Neural cell (in vitro differentiated cells): ENCODE results near the gene DOCK9. TPM values are rescaled to one million over a fixed set of nuclear protein-coding genes. Genes with fewer than 3 reads are reported as not detected.

Source experiments
- H2AFZ ChIP-seq: fragments of 200-600, 300-800 bp; sonication (generic), shearing (Covaris generic); 2 replicates; pipeline ENCODE4 v1.6.0; 2014; ENCODE audit warnings: low read depth, mild to moderate bottlenecking, antibody characterized with exemption, low read length, moderate library complexity
- H3F3A ChIP-seq: fragments of 200-600 bp; shearing (Covaris generic); 2 replicates; pipeline ENCODE4 v1.6.1; 2016; ENCODE audit warnings: mild to moderate bottlenecking, moderate library complexity, mixed read lengths, antibody characterized with exemption, low read length; ENCODE audit not compliant: insufficient read depth, poor library complexity, severe bottlenecking
- H3K27ac ChIP-seq: fragments of 200-600, 300-800 bp; sonication (generic), shearing (Covaris generic); 2 replicates; pipeline ENCODE4 v1.5.1; 2014; ENCODE audit warnings: mild to moderate bottlenecking, low read length, moderate library complexity
- H3K27me3 ChIP-seq: fragments of 300-800, 200-600 bp; sonication (generic), shearing (Covaris generic); 2 replicates; pipeline ENCODE4 v1.6.0; 2014; ENCODE audit warnings: mild to moderate bottlenecking, low read depth, low read length, moderate library complexity; ENCODE audit not compliant: insufficient read depth
- H3K36me3 ChIP-seq: fragments of 300-800, 200-600 bp; sonication (generic), shearing (Covaris generic); 2 replicates; pipeline ENCODE4 v1.5.1; 2014; ENCODE audit warnings: mild to moderate bottlenecking, antibody characterized with exemption, low read length, moderate library complexity; ENCODE audit not compliant: insufficient read depth
- H3K4me2 ChIP-seq: fragments of 300-800, 200-600 bp; sonication (generic), shearing (Covaris generic); 2 replicates; pipeline ENCODE4 v1.6.0; 2014; ENCODE audit warnings: mild to moderate bottlenecking, low read length
- H3K4me3 ChIP-seq: fragments of 300-800, 200-600 bp; sonication (generic), shearing (Covaris generic); 2 replicates; pipeline ENCODE4 v1.5.1; 2014; ENCODE audit warnings: mild to moderate bottlenecking, low read length, moderate library complexity
- H3K79me2 ChIP-seq: fragments of 200-600 bp; shearing (Covaris generic); replicated peaks from 2 replicates; pipeline ENCODE4 v1.6.0; 2014; ENCODE audit warnings: mild to moderate bottlenecking, low read length, moderate library complexity; ENCODE audit not compliant: insufficient read depth
- H3K9ac ChIP-seq: fragments of 300-800, 200-600 bp; sonication (generic), shearing (Covaris generic); 2 replicates; pipeline ENCODE4 v1.6.1; 2016; ENCODE audit warnings: mild to moderate bottlenecking, low read length, mixed read lengths
- H3K9me2 ChIP-seq: fragments of 200-600 bp; shearing (Covaris generic); 2 replicates; pipeline ENCODE4 v1.6.1; 2016; ENCODE audit warnings: mild to moderate bottlenecking, low read length, mixed read lengths; ENCODE audit not compliant: insufficient read depth
- H3K9me3 ChIP-seq: fragments of 200-600, 300-800 bp; sonication (generic), shearing (Covaris generic); 2 replicates; pipeline ENCODE4 v1.6.1; 2016; ENCODE audit warnings: mild to moderate bottlenecking, mixed run types, low read length, moderate library complexity, mixed read lengths
- H4K20me1 ChIP-seq: fragments of 200-600 bp; shearing (Covaris generic); 2 replicates; pipeline ENCODE4 v1.6.1; 2016; ENCODE audit warnings: mild to moderate bottlenecking, mixed run types; ENCODE audit not compliant: insufficient read depth
- EP300 ChIP-seq: fragments of 450-650 bp; conservative IDR thresholded peaks from 2 replicates; pipeline ENCODE4 v1.6.1; 2014; ENCODE audit warnings: antibody characterized with exemption, mild to moderate bottlenecking, moderate library complexity; ENCODE audit not compliant: poor library complexity, severe bottlenecking
- EZH2 ChIP-seq: fragments of 200-600, 300-800 bp; shearing (Covaris generic), sonication (generic); IDR thresholded peaks from 2 replicates; pipeline ENCODE4 v1.6.1; 2014; ENCODE audit warnings: antibody characterized with exemption, low read length, borderline replicate concordance, mild to moderate bottlenecking; ENCODE audit not compliant: insufficient read depth, poor library complexity, severe bottlenecking
- MXI1 ChIP-seq: fragments of 450-650 bp; conservative IDR thresholded peaks from 2 replicates; pipeline ENCODE4 v1.6.1; 2014; ENCODE audit warnings: antibody characterized with exemption, mild to moderate bottlenecking; ENCODE audit not compliant: poor library complexity, severe bottlenecking
- POLR2AphosphoS5 ChIP-seq: IDR thresholded peaks from 2 replicates; pipeline ENCODE4 v1.6.1; 2012
- RAD21 ChIP-seq: fragments of 450-650 bp; conservative IDR thresholded peaks from 2 replicates; pipeline ENCODE4 v1.6.1; 2014; ENCODE audit warnings: antibody characterized with exemption, mild to moderate bottlenecking, moderate library complexity
- SMC3 ChIP-seq: fragments of 450-650 bp; conservative IDR thresholded peaks from 2 replicates; pipeline ENCODE4 v1.6.1; 2014; ENCODE audit warnings: antibody characterized with exemption, mild to moderate bottlenecking, moderate library complexity; ENCODE audit not compliant: poor library complexity
- polyA plus RNA-seq: library from polyadenylated mRNA; depleted of rRNA; stranded (reverse); fragments of >200 nt; gene quantifications from 2 replicates; pipeline ENCODE4 v1.2.3, GENCODE V29; 2014
- TF ChIP-seq, protein P1 (sequence below): IDR thresholded peaks from 2 replicates; pipeline ENCODE4 v1.6.1; 2012; ENCODE audit warnings: borderline replicate concordance
- TF ChIP-seq, protein P2 (sequence below): fragments of 450-650 bp; IDR thresholded peaks from 2 replicates; pipeline ENCODE4 v1.5.1; 2014; ENCODE audit warnings: antibody characterized with exemption, mild to moderate bottlenecking, moderate library complexity; ENCODE audit not compliant: poor library complexity, severe bottlenecking

Gene DOCK9
- polyA plus RNA-seq, 1 donor from 2014 or later: 11.4 TPM

GRCh38 chr13:98792321-98792720 is 185.5 kb downstream of the DOCK9 start:
- no peaks in the 10 kb centered on the region for H3K27me3 ChIP-seq
- no peaks in the 10 kb centered on the region for H3K9me2 ChIP-seq
- no peaks in the 10 kb centered on the region for H4K20me1 ChIP-seq
- TF ChIP-seq EP300: no peak
- no peak for TF ChIP-seq SMC3
- no peak for TF ChIP-seq MXI1
- no peak for TF ChIP-seq EZH2
- TF ChIP-seq, protein P1, sequence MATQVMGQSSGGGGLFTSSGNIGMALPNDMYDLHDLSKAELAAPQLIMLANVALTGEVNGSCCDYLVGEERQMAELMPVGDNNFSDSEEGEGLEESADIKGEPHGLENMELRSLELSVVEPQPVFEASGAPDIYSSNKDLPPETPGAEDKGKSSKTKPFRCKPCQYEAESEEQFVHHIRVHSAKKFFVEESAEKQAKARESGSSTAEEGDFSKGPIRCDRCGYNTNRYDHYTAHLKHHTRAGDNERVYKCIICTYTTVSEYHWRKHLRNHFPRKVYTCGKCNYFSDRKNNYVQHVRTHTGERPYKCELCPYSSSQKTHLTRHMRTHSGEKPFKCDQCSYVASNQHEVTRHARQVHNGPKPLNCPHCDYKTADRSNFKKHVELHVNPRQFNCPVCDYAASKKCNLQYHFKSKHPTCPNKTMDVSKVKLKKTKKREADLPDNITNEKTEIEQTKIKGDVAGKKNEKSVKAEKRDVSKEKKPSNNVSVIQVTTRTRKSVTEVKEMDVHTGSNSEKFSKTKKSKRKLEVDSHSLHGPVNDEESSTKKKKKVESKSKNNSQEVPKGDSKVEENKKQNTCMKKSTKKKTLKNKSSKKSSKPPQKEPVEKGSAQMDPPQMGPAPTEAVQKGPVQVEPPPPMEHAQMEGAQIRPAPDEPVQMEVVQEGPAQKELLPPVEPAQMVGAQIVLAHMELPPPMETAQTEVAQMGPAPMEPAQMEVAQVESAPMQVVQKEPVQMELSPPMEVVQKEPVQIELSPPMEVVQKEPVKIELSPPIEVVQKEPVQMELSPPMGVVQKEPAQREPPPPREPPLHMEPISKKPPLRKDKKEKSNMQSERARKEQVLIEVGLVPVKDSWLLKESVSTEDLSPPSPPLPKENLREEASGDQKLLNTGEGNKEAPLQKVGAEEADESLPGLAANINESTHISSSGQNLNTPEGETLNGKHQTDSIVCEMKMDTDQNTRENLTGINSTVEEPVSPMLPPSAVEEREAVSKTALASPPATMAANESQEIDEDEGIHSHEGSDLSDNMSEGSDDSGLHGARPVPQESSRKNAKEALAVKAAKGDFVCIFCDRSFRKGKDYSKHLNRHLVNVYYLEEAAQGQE: no peak
- H3K36me3 ChIP-seq: no peaks in the 10 kb centered on the region
- no peak overlapping the region for H3K4me2 ChIP-seq
- H3K9ac ChIP-seq: no peak overlapping the region
- H2AFZ ChIP-seq: no peak overlapping the region
- H3K27ac ChIP-seq: no peak overlapping the region
- no peaks in the 10 kb centered on the region for H3F3A ChIP-seq
- no peak overlapping the region for H3K4me3 ChIP-seq
- H3K79me2 ChIP-seq: no peaks in the 10 kb centered on the region
- H3K9me3 ChIP-seq: no peaks in the 10 kb centered on the region

- no peak overlapping the region for H3K27ac ChIP-seq
- H3F3A ChIP-seq: no peaks in the 10 kb centered on the region
- H3K4me3 ChIP-seq: no peak overlapping the region
- H3K27me3 ChIP-seq: no peaks in the 10 kb centered on the region
- no peaks in the 10 kb centered on the region for H3K9me3 ChIP-seq
- H2AFZ ChIP-seq: no peak overlapping the region
- H3K9ac ChIP-seq: no peak overlapping the region
- no peaks in the 10 kb centered on the region for H3K79me2 ChIP-seq
- H3K9me2 ChIP-seq: no peaks in the 10 kb centered on the region
- no peak overlapping the region for H3K4me2 ChIP-seq
- no peaks in the 10 kb centered on the region for H3K36me3 ChIP-seq
- TF ChIP-seq MXI1 (no peak), POLR2AphosphoS5 (no peak)
- no peaks in the 10 kb centered on the region for H4K20me1 ChIP-seq
These were observed 186.3 kb downstream of the DOCK9 start for GRCh38 chr13:98791611-98792010.

DNA sequence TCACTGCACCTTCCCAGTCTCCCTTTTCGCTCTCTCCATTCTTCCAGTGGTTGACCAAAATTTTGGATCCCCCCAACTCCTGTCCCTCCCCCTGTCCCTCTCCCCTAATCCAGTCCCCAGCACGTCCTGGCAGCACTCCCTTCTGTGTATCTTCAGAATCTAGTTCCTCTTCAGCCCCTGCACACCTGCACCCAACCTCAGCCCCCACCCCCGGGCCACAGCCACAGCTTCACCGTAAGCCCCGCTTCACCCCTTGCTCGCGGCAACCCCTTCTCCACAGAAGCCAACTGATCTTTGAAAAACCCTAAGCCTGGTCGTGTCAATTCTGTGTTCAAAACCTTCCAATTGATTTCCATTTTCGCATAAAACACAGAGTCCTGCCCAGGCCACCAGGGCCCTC is 189.9 kb downstream of the DOCK9 start:
- Histone ChIP-seq H3K9me3 (no peaks in the 10 kb centered on the region), H3K36me3 (no peaks in the 10 kb centered on the region), H3K4me3 (no peak overlapping the region), H3K27me3 (no peaks in the 10 kb centered on the region), H3K9ac (no peak overlapping the region), H3F3A (no peaks in the 10 kb centered on the region), H4K20me1 (no peaks in the 10 kb centered on the region), H3K27ac (no peak overlapping the region), H3K4me2 (no peak overlapping the region), H3K9me2 (no peaks in the 10 kb centered on the region), H3K79me2 (no peaks in the 10 kb centered on the region), H2AFZ (no peak overlapping the region)
- no peak for TF ChIP-seq RAD21
- no peak for TF ChIP-seq EP300
- no peak for TF ChIP-seq POLR2AphosphoS5
- TF ChIP-seq, protein P2, sequence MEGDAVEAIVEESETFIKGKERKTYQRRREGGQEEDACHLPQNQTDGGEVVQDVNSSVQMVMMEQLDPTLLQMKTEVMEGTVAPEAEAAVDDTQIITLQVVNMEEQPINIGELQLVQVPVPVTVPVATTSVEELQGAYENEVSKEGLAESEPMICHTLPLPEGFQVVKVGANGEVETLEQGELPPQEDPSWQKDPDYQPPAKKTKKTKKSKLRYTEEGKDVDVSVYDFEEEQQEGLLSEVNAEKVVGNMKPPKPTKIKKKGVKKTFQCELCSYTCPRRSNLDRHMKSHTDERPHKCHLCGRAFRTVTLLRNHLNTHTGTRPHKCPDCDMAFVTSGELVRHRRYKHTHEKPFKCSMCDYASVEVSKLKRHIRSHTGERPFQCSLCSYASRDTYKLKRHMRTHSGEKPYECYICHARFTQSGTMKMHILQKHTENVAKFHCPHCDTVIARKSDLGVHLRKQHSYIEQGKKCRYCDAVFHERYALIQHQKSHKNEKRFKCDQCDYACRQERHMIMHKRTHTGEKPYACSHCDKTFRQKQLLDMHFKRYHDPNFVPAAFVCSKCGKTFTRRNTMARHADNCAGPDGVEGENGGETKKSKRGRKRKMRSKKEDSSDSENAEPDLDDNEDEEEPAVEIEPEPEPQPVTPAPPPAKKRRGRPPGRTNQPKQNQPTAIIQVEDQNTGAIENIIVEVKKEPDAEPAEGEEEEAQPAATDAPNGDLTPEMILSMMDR: no peak
